ENCODE measurements around the gene SLPI.

DNA sequence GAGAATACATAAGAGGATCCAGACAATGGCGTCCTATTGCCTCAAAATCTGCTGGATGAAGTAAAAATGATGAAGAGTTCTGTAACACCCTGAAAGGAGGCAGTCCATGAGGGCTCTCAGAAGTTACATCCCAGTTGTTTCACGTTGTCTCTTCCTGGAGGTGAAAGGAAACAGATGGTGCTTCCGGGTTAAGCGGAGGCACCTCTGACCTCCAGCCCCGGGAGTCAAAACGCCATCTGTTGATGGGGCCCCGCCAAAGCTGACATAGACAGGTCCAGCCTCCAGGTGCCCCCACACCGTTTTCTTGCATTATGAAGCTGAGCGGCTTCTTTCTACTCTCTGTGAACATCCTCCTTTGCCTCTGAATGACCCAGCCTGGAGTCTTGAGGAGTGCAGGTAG, 23.7 kb downstream of the SLPI start:
- TF ChIP-seq YY1 (IDR thresholded peaks at IDR 0.05; ENCODE audit: low read depth) (no peak), TAF1 (IDR thresholded peaks at IDR 0.05; ENCODE audit: low read depth) (no peak), TEAD4 (IDR thresholded peaks at IDR 0.05) (no peak), CREB1 (IDR thresholded peaks at IDR 0.05; ENCODE audit: low read depth) (no peak), CEBPB (IDR thresholded peaks at IDR 0.05) (no peak), EP300 (IDR thresholded peaks at IDR 0.05; ENCODE audit: borderline replicate concordance) (no peak), TCF12 (IDR thresholded peaks at IDR 0.05; ENCODE audit: low read depth) (no peak), NFIC (IDR thresholded peaks at IDR 0.05) (no peak), ZBTB7A (IDR thresholded peaks at IDR 0.05; ENCODE audit: low read depth) (no peak)
- TF ChIP-seq, protein P1, sequence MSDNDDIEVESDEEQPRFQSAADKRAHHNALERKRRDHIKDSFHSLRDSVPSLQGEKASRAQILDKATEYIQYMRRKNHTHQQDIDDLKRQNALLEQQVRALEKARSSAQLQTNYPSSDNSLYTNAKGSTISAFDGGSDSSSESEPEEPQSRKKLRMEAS (IDR thresholded peaks at IDR 0.05) = no peak

Measured in Ishikawa (cell line).